Amygdala (tissue), 56 donors: Measurements from ENCODE around the gene PARD3B.

Source experiments
- DNase-seq, 56 donors: peaks; one replicate each; lab custom pipeline; 2025; lab: John Stamatoyannopoulos, UW

PARD3B gene

GRCh38 chr2:205556841-205557539 lies 1011.7 kb downstream of the PARD3B start:
- no peak for DNase-seq

- no peak for DNase-seq
These were observed 1012.6 kb downstream of the PARD3B start for GRCh38 chr2:205557873-205558272.

- DNase-seq, result no peak
These were observed 1016.2 kb downstream of the PARD3B start for GRCh38 chr2:205561441-205561840.

DNA sequence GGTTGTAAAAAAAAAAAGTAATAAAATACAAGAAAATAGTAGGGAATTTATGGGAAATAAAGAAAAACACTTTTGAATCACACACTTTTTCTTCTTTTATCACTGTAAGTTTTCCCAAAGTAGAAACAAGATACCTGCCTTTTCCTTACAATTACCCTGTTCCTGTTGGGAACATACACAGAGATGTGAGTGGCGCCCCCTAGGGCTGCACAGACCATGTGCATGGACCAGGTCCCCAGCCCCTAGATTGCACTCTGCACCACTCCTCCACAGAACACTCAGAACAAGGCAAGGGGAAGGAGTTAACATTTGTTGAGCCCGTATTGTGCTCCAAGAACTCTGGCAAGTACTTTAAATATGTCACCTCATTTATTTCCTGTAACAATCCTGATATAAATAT lies 1018.4 kb downstream of the PARD3B start:
- peak in 2 of 56 donors; percentile 1 to 4 for DNase-seq

GRCh38 chr2:205564346-205565141 lies 1019.3 kb downstream of the PARD3B start:
- no peak for DNase-seq

DNA sequence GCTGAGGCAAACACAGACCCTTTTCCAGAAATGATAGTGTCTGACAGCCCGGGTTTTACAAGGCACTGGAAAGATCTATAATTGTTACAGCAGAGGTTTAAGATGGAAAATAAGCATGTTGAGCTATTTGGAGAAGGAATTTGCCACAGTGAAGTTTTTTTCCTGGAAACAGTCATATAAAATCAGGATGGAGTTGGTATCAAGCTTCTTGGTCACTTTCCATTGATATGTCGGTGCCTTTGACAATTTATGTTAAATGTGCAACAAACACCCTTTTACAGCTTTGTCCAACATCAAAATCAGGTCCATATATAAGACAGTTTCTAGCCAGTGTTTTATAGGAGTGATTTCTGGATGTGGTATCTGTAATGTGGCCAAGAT lies 1019.9 kb downstream of the PARD3B start:
- DNase-seq, result no peak

GRCh38 chr2:205566606-205567168 lies 1021.4 kb downstream of the PARD3B start:
- DNase-seq, result no peak

DNA sequence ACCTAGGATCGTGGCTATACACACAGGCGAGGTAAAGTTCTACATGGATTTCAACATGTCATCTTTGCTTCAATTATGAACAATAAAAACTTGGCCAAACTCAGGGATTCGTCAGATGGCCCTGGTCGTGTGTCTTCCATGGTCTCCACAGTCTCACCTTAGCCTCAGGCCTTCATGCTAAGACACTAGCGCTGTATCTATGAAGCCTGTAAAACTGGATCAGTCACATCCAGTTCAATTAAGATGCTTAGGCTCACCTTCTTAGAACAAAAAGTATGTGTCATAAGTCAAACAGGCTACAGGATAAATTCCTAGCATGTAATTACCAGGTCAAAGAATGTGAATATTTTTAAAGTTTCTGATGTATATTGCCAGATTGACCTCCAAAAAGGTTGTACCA lies 1023.3 kb downstream of the PARD3B start:
- DNase-seq, result no peak

- no peak for DNase-seq
These were observed 1025.4 kb downstream of the PARD3B start for GRCh38 chr2:205570648-205571047.

DNA sequence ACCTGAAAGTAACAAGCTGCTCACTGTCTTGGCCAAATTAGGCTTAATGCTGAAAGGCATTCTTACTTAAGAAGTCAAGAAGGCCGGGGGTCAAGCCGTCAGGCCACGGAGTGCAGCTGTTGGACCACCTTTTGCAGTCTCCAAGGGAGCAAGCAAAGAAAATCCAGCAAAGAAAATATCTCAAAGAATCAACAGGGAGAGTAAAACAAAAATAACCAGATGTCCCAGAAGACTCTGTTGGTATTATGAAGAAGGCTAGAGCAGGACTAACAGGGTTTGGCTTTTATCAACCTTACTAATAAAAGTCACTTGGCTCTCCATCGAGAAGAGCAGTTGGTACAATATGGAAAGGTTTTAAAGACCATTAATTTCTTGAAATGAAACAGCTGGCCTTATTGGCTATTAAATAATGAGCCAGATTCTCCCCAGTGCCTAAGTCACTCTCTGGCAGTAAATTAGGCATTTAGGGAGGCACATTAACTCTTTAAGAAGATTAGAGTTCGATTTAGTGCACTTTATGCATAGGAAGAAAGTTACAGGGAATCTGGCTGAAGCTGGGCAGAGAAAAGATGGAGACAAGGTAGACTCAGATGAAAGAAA lies 1026.2 kb downstream of the PARD3B start:
- no peak for DNase-seq

DNA sequence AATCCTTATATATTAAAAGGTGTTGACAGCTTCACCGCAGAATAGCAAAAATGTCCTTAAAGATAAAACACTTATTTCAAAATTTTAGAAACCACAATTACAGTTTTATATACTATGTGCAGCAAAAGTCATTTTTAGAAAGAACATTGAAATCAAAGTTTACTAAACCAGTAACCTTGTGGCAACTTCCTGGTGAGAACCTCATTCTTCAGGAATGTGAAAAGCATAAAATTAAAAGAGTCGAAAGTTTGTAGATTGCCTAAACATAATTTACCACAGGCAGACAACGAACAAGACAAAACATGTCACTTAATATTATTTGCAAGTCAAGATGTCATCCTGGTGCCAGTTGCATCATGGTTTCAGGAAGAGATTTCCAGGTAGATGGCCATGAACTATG lies 1028.7 kb downstream of the PARD3B start:
- no peak for DNase-seq

DNA sequence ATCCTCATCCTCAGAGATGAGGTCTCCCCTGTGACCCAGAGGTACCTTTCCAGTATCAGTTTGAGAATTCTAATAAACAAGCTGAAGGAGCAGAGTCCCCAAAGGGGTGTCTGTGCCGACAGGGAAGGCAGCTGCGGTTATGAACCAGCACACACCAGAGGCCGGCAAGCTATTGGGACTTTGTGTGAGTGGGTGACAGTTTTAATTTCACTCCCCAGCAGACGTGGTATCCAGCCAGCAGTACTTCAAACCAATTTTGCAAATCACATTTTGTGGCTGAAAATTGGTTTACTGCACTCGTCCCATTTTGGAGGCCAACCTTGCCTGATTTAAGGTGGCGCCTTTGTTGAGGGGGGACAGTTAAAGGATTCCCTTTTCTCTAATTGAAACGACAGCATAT lies 1034.1 kb downstream of the PARD3B start:
- DNase-seq, result no peak

DNA sequence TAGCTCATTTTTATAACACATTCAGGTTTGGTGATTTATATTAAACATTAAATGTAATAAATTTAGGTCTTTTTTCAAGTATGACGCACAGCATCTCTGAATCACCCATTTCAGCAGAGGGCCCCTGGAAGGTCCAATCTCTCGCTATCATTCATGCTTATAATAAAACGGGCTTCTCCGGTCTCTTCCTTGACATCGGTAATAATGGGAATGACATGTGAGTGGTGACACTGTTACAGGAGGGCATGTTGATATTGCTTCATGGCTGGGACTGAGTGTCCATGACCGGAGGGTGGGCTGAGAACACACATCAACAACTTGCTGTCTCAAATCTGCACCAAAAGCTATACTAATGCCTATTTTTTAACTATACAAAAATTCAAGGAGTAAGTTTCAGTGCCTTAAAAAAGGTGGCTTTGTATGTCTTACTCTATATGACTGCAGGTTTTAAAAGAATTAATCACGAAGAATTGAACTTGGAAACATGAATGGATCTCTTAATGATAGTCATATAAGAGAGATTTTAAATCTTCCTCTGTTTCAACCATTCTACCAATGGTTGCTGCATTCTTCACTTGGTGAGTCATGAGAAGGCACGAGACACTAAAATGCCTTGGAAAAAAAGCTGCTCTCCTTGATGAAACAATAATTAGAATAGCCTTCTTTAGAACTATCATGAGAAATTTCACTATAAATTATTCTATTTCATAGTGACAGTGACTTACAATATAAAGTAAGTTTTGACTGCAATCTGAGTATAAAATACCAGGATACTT lies 1035.1 kb downstream of the PARD3B start:
- no peak for DNase-seq

- DNase-seq, result no peak
These were observed 1037.1 kb downstream of the PARD3B start for GRCh38 chr2:205582366-205582765.

DNA sequence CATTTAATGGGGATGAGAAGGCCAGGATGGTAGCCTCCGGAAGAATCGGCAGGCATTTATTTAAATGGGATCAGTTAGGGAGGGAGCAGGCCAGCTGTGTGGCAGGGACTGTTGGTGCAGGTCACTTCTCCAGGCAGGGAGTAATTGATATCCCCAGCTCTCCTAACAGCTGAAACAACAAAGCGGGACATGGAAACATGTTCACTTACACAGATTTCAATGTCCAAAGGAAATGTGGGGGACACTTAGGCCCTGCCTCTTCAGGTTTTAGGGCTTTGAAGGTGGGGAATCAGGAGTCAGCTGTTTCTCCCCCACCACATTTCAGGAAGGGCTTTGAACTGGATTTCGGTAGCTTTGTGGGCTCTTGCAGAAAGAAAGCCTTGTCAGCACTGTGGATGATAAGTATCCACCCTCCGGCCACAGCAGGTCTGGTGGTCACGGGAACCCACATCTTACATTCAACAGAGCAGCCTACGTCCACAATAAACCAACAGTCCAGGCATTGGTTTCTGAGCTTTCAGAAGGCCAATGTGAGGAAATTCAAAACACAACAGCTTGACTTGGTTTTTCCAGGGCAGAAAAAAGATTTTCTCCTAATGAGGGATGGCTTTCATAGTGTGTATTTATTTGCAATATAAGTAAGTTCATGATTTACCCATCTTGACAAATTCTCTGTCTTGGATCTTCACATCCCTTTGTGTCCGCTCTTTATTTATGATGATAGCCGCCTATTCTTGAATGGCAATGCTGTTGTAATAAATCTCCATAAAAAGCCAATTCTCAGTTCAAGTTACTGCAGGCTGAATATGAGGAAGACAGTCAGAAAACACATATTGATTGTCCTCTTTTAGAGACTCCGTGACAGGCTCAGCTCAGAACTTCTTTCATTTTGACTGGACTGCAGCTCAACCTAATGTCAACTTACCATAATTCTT lies 1040.4 kb downstream of the PARD3B start:
- no peak for DNase-seq

DNA sequence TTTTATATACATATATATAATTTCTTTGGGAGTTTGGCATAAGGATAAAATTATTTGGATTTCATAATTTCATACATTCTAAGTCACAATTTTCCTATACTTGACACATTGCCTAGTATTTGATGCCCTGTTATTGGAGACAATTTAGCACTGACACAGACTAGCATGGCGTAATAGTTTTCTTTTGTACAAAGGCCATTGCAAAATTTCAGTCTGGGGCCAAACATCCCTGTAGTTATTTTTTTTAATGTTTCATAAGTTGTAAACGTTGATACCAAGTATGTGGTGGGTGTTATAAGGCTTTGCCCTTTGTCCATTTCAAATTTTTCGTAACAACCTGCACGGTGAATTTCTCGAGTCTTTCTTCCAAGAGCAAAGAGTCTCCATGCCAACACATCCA lies 1041.4 kb downstream of the PARD3B start:
- DNase-seq, result no peak

- DNase-seq, result no peak
These were observed 1044.2 kb downstream of the PARD3B start for GRCh38 chr2:205589479-205589878.

DNA sequence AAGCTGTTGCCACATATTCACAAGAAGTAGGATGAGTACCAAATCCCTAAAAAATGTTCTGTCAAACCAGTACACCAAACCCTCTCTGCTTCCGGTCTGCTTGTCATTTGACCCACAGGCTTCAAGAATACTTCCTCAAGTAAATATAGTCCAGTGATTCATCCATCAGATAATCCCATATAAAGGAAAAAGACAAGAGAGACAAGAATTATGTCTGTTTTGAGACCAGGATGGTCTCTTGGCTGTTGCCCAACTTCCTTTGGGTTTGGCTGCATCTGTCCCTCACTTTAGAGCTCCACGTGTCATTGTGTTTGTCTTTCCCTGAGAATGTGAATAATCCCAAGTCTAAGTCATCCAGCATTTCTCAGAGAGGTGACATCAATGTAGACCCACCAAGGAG lies 1045.5 kb downstream of the PARD3B start:
- no peak for DNase-seq

DNA sequence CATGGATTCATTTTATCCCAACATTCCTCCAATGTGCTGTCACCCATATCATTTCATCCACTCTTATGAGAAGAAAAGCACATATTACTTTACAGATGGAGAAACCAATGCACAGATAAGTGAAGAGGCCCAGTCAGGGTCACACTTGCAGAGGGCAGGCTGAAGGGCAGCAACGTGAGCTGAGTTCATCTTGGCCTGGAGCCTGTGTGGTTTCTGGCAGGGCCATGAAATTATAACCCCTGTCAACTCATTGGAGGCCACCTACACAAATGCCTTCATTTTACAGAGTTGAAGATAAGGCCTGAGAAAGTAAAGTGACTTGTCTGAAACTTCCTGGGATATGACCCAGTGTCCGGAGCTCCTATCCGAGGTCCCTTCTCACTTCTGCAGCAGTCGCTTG lies 1048.6 kb downstream of the PARD3B start:
- no peak for DNase-seq

GRCh38 chr2:205596581-205596980 lies 1051.3 kb downstream of the PARD3B start:
- DNase-seq, result no peak
